ENCODE measurements around the gene FGD3. TPM values are rescaled to one million over a fixed set of nuclear protein-coding genes. Genes with fewer than 3 reads are reported as not detected.
"Not testable (repeated sequence)": the region's sequence is repeated elsewhere in the genome, so short reads cannot be mapped to it uniquely, and the experiment has no call there.

The FGD3 gene
- total RNA-seq, 2 experiments from 2014 or later: 41.8 to 66.7 TPM

GRCh38 chr9:92992549-92992948 lies 45.2 kb downstream of the FGD3 start:
- no peak for ATAC-seq
- no peak overlapping the region for H3K4me3 Mint-ChIP-seq
- intact Hi-C loops (cut with DNase I, micrococcal nuclease): no loop called here
- no peak for DNase-seq
- peaks cover 83% of the 10 kb centered on the region for H3K36me3 Mint-ChIP-seq (ENCODE audit: low read depth)
- ChIA-PET POLR2A (no interaction called here), CTCF (interaction anchor here (0.7 to 4.0 kb wide), 6 partner anchors 8 to 39 kb away, joined by 3 to 48 read pairs (median 5); no protein-coding TSS in a partner anchor)
- peak overlapping the region; percentile 2 for H3K27ac Mint-ChIP-seq
- peaks cover 90% of the 10 kb centered on the region for H3K4me1 Mint-ChIP-seq
- H3K9me3 Mint-ChIP-seq (ENCODE audit: low read depth): peaks cover 22% of the 10 kb centered on the region
- H3K27me3 Mint-ChIP-seq: no peaks in the 10 kb centered on the region

- H3K27me3 Mint-ChIP-seq; H3K4me3 Mint-ChIP-seq; POLR2A ChIA-PET; intact Hi-C loops (cut with DNase I, micrococcal nuclease); ATAC-seq: not testable (repeated sequence)
- peak; percentile 41 for DNase-seq
- peaks cover 91% of the 10 kb centered on the region for H3K4me1 Mint-ChIP-seq
- peak overlapping the region; percentile 49 for H3K27ac Mint-ChIP-seq
- peaks cover 23% of the 10 kb centered on the region for H3K9me3 Mint-ChIP-seq (ENCODE audit: low read depth)
- CTCF ChIA-PET: interaction anchor here (0.9 to 2.3 kb wide), 3 partner anchors 9 to 42 kb away, joined by 3 to 10 read pairs (median 3); no protein-coding TSS in a partner anchor
- peaks cover 67% of the 10 kb centered on the region for H3K36me3 Mint-ChIP-seq (ENCODE audit: low read depth)
These were observed 51.5 kb downstream of the FGD3 start for GRCh38 chr9:92998871-92999270.

GRCh38 chr9:93001031-93001430 lies 53.7 kb downstream of the FGD3 start:
- Mint-ChIP-seq H3K27me3 (no peaks in the 10 kb centered on the region), H3K36me3 (ENCODE audit: low read depth) (peaks cover 67% of the 10 kb centered on the region), H3K4me1 (peaks cover 80% of the 10 kb centered on the region), H3K4me3 (peak overlapping the region; percentile 1), H3K27ac (peak overlapping the region; percentile 87), H3K9me3 (ENCODE audit: low read depth) (peaks cover 14% of the 10 kb centered on the region)
- ATAC-seq (no peak), DNase-seq (no peak)
- intact Hi-C loops (cut with DNase I, micrococcal nuclease): no loop called here
- POLR2A ChIA-PET: no interaction called here
- CTCF ChIA-PET: interaction anchor here (0.7 to 6.0 kb wide), 9 partner anchors 9 to 106 kb away, joined by 3 to 45 read pairs (median 3); no protein-coding TSS in a partner anchor

GRCh38 chr9:93002700-93003099 lies 55.4 kb downstream of the FGD3 start:
- peaks cover 63% of the 10 kb centered on the region for H3K4me1 Mint-ChIP-seq
- no peaks in the 10 kb centered on the region for H3K27me3 Mint-ChIP-seq

GRCh38 chr9:93003552-93004407 lies 56.5 kb downstream of the FGD3 start:
- Mint-ChIP-seq H3K36me3 (ENCODE audit: low read depth) (peaks cover 60% of the 10 kb centered on the region), H3K27ac (peak overlapping the region; percentile 65), H3K9me3 (ENCODE audit: low read depth) (peaks cover 6% of the 10 kb centered on the region), H3K27me3 (no peaks in the 10 kb centered on the region), H3K4me3 (no peak overlapping the region), H3K4me1 (peaks cover 57% of the 10 kb centered on the region)
- ATAC-seq: peak; percentile 90
- intact Hi-C loops (cut with DNase I, micrococcal nuclease): loop anchor here (1.0 to 2.0 kb wide), 5 partner anchors 39 to 299 kb away; partner anchors contain the start of gene SUSD3 (in 1 of the 2)
- POLR2A ChIA-PET: interaction anchor here (0.7 to 1.2 kb wide), 3 partner anchors 32 to 61 kb away, joined by 3 to 4 read pairs (median 4); no protein-coding TSS in a partner anchor
- CTCF ChIA-PET: interaction anchor here (0.7 to 6.0 kb wide), 35 partner anchors 9 to 299 kb away, joined by 3 to 48 read pairs (median 6); no protein-coding TSS in a partner anchor
- DNase-seq: peak; percentile 83

More at GRCh38 chr9:93002700-93003099, 55.4 kb downstream of the FGD3 start:
- intact Hi-C loops (cut with DNase I, micrococcal nuclease): loop anchor here (1.0 to 2.0 kb wide), 5 partner anchors 38 to 300 kb away; partner anchors contain the start of gene SUSD3 (in 1 of the 2)
- Mint-ChIP-seq H3K4me3 (no peak overlapping the region), H3K9me3 (ENCODE audit: low read depth) (peaks cover 6% of the 10 kb centered on the region), H3K27ac (no peak overlapping the region), H3K36me3 (ENCODE audit: low read depth) (peaks cover 58% of the 10 kb centered on the region)
- no peak for DNase-seq
- POLR2A ChIA-PET: interaction anchor here (1.2 kb wide), 1 partner anchor 30 kb away, joined by 4 read pairs; no protein-coding TSS in a partner anchor
- ATAC-seq: no peak
- CTCF ChIA-PET: interaction anchor here (0.7 to 6.0 kb wide), 26 partner anchors 10 to 136 kb away, joined by 3 to 48 read pairs (median 6); no protein-coding TSS in a partner anchor

- Mint-ChIP-seq H3K4me1 (peaks cover 51% of the 10 kb centered on the region), H3K4me3 (no peak overlapping the region), H3K27me3 (no peaks in the 10 kb centered on the region), H3K27ac (peak overlapping the region; percentile 65), H3K36me3 (ENCODE audit: low read depth) (peaks cover 60% of the 10 kb centered on the region), H3K9me3 (ENCODE audit: low read depth) (peaks cover 4% of the 10 kb centered on the region)
- ChIA-PET POLR2A (interaction anchor here (0.7 kb wide), 1 partner anchor 48 kb away, joined by 6 read pairs; no protein-coding TSS in a partner anchor), CTCF (interaction anchor here (0.6 to 6.0 kb wide), 20 partner anchors 8 to 288 kb away, joined by 3 to 48 read pairs (median 6); no protein-coding TSS in a partner anchor)
- no peak for DNase-seq
- intact Hi-C loops (cut with DNase I, micrococcal nuclease): no loop called here
- ATAC-seq: no peak
These were observed 57.2 kb downstream of the FGD3 start for GRCh38 chr9:93004561-93004960.

GRCh38 chr9:93005876-93006275 lies 58.6 kb downstream of the FGD3 start:
- CTCF ChIA-PET: interaction anchor here (0.5 to 6.0 kb wide), 8 partner anchors 9 to 807 kb away, joined by 3 to 48 read pairs (median 4); no protein-coding TSS in a partner anchor

GRCh38 chr9:93007529-93008058 lies 60.3 kb downstream of the FGD3 start:
- CTCF ChIA-PET: interaction anchor here (5.7 kb wide), 1 partner anchor 16 kb away, joined by 48 read pairs; no protein-coding TSS in a partner anchor
- ATAC-seq: no peak
- Mint-ChIP-seq H3K27ac (no peak overlapping the region), H3K4me3 (no peak overlapping the region), H3K4me1 (peaks cover 21% of the 10 kb centered on the region), H3K36me3 (ENCODE audit: low read depth) (peaks cover 48% of the 10 kb centered on the region), H3K9me3 (ENCODE audit: low read depth) (no peaks in the 10 kb centered on the region), H3K27me3 (no peaks in the 10 kb centered on the region)
- POLR2A ChIA-PET: no interaction called here
- no peak for DNase-seq
- intact Hi-C loops (cut with DNase I, micrococcal nuclease): no loop called here

More at GRCh38 chr9:93005876-93006275, 58.6 kb downstream of the FGD3 start:
- Mint-ChIP-seq H3K27me3 (no peaks in the 10 kb centered on the region), H3K4me3 (no peak overlapping the region), H3K27ac (no peak overlapping the region), H3K36me3 (ENCODE audit: low read depth) (peaks cover 53% of the 10 kb centered on the region), H3K9me3 (ENCODE audit: low read depth) (peaks cover 2% of the 10 kb centered on the region), H3K4me1 (peaks cover 39% of the 10 kb centered on the region)
- ATAC-seq (no peak), DNase-seq (no peak)
- POLR2A ChIA-PET: no interaction called here
- intact Hi-C loops (cut with DNase I, micrococcal nuclease): no loop called here

GRCh38 chr9:93008457-93008856 lies 61.1 kb downstream of the FGD3 start:
- no peaks in the 10 kb centered on the region for H3K9me3 Mint-ChIP-seq (ENCODE audit: low read depth)
- peaks cover 15% of the 10 kb centered on the region for H3K4me1 Mint-ChIP-seq
- ATAC-seq (no peak), DNase-seq (no peak)
- ChIA-PET CTCF (interaction anchor here (0.8 kb wide), 1 partner anchor 54 kb away, joined by 3 read pairs; no protein-coding TSS in a partner anchor), POLR2A (no interaction called here)
- no peak overlapping the region for H3K4me3 Mint-ChIP-seq
- intact Hi-C loops (cut with DNase I, micrococcal nuclease): no loop called here
- peaks cover 56% of the 10 kb centered on the region for H3K36me3 Mint-ChIP-seq (ENCODE audit: low read depth)
- peak overlapping the region; percentile 22 for H3K27ac Mint-ChIP-seq
- no peaks in the 10 kb centered on the region for H3K27me3 Mint-ChIP-seq

GRCh38 chr9:93009337-93010015 lies 62.2 kb downstream of the FGD3 start:
- DNase-seq (no peak), ATAC-seq (no peak)
- ChIA-PET CTCF (no interaction called here), POLR2A (no interaction called here)
- peaks cover 53% of the 10 kb centered on the region for H3K36me3 Mint-ChIP-seq (ENCODE audit: low read depth)
- peak overlapping the region; percentile 14 for H3K27ac Mint-ChIP-seq
- H3K4me1 Mint-ChIP-seq: peaks cover 5% of the 10 kb centered on the region
- H3K9me3 Mint-ChIP-seq (ENCODE audit: low read depth): no peaks in the 10 kb centered on the region
- no peaks in the 10 kb centered on the region for H3K27me3 Mint-ChIP-seq
- intact Hi-C loops (cut with DNase I, micrococcal nuclease): no loop called here
- H3K4me3 Mint-ChIP-seq: no peak overlapping the region

- H3K4me3 Mint-ChIP-seq: no peak overlapping the region
- no peaks in the 10 kb centered on the region for H3K27me3 Mint-ChIP-seq
- H3K4me1 Mint-ChIP-seq: peaks cover 5% of the 10 kb centered on the region
- H3K36me3 Mint-ChIP-seq (ENCODE audit: low read depth): peaks cover 53% of the 10 kb centered on the region
- no peak for ATAC-seq
- ChIA-PET POLR2A (no interaction called here), CTCF (interaction anchor here (0.7 to 1.3 kb wide), 2 partner anchors 9 to 77 kb away, joined by 3 read pairs; no protein-coding TSS in a partner anchor)
- no peak for DNase-seq
- intact Hi-C loops (cut with DNase I, micrococcal nuclease): no loop called here
- no peaks in the 10 kb centered on the region for H3K9me3 Mint-ChIP-seq (ENCODE audit: low read depth)
- H3K27ac Mint-ChIP-seq: no peak overlapping the region
These were observed 62.7 kb downstream of the FGD3 start for GRCh38 chr9:93010056-93010455.

All from activated CD4-positive, alpha-beta T cell treated with anti-CD3 and anti-CD28 coated beads for 36 hours (primary cell).